HG02973 (cell line): Measurements from ENCODE around the gene WDR82.
A peak's percentile ranks its signal among the peaks of the same experiment; 100 is the strongest.

Experiments
- ATAC-seq: cut with Tn5 transposase; IDR thresholded peaks from one replicate; pipeline ENCODE4 v1.9.1; 2021; ENCODE audit warnings: moderate library complexity; ENCODE audit not compliant: unreplicated experiment

The WDR82 gene

DNA sequence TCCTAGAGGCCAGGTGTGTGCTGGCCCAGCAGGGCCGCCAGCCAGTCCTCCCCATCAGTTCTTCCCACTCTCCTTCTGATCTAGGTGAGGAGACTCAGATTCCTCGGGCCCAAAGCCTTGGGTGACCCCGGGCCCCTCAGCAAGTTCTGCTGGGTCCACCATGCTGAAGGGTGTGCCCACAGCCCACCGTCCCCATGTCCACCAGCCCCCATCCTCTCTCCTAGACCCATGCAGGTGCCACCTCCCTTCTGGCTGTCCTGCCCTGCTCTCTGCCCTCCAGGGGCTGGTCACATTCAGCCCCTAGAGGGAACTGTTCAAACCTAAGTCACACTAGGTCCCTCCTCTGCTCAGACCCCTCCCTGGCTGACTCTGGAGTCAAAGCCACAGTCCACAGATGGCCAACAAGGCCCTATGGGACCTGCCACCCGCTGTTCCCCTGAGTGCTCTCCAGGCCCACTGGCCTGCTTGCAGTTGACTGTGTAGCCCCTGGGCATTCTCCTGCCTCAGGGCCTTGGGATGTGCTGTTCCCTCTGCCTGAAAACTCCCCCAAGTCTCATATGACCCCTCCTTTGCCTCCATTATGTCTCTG is 52.1 kb downstream of the WDR82 start:
- peak; percentile 10 for ATAC-seq

DNA sequence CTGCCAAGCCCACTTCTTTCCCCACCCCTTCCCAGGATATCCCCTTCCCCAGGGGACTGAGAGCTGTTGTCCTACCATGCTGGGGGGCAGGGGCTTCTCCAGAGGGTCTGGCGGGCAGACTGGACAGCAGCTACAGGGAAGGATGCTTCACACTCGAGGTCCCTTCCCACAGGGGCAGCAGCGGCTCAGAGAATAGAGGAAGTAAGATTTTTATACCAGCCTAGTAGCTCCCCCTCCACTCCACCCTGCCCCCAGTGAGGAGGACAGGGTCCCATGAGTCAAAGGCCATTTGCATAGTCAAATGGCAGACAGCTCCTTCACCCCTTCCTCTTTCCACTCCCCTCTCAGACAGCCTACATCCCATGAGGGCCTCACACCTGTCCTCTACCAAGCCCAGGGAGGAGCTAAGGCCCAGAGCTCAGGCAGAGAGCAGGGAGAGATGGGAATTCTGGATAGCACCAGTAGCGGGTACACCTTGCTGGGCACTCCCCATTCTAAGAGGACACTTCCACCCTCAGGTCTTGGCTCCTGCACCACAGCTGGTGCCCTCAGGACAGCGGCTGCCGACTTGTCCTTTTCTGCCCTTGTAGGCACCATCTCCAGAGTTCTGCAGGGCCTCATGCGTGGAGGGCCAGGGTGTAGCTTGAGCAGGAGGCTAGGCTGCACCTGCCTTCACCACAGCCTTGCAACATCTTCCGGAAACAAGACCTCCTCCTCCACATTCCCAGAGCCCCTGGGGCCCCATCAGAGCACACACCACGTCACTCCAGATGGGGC is 52.8 kb downstream of the WDR82 start, which contains the start of gene TLR9:
Gene TLR9, minus strand, starts transcription at position 194 of the 777 bp plus-strand sequence. Its CDS starts 116 bp downstream, at position 78.
- peak; percentile 58 for ATAC-seq

DNA sequence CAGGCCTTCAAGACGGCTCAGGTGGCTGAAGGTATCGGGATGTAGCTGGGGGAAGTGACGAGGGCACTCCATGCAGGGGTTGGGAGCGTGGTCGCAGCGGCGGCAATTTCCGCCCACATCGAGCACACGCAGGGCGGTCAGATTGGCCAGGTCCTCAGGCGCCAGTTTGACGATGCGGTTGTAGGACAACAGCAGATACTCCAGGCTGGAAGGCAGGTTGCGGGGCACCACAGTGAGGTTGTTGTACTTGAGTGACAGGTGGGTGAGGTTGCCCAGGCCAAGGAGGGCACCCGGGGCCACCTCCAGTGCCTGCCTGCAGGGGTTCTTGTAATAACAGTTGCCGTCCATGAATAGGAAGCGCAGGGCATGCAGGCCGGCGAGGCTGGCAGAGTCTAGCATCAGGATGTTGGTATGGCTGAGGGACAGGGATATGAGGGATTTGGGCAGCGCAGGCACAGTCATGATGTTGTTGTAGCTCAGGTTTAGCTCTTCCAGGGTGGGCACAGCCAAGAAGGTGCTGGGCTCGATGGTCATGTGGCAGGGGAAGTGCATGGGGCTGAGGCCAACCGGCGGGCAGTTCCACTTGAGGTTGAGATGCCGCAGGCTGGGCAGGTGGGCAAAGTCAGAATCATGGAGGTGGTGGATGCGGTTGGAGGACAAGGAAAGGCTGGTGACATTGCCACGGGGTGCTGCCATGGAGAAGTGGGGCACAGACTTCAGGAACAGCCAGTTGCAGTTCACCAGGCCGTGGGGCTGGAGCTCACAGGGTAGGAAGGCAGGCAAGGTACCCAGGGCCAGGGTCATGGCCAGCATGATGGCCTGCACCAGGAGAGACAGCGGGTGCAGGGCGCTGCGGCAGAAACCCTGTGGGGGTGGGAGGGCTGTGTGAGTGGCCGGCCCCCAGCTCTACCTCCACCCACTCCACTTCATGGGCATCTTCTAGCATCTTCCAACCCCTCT is 54.7 kb downstream of the WDR82 start:
- ATAC-seq = no peak

DNA sequence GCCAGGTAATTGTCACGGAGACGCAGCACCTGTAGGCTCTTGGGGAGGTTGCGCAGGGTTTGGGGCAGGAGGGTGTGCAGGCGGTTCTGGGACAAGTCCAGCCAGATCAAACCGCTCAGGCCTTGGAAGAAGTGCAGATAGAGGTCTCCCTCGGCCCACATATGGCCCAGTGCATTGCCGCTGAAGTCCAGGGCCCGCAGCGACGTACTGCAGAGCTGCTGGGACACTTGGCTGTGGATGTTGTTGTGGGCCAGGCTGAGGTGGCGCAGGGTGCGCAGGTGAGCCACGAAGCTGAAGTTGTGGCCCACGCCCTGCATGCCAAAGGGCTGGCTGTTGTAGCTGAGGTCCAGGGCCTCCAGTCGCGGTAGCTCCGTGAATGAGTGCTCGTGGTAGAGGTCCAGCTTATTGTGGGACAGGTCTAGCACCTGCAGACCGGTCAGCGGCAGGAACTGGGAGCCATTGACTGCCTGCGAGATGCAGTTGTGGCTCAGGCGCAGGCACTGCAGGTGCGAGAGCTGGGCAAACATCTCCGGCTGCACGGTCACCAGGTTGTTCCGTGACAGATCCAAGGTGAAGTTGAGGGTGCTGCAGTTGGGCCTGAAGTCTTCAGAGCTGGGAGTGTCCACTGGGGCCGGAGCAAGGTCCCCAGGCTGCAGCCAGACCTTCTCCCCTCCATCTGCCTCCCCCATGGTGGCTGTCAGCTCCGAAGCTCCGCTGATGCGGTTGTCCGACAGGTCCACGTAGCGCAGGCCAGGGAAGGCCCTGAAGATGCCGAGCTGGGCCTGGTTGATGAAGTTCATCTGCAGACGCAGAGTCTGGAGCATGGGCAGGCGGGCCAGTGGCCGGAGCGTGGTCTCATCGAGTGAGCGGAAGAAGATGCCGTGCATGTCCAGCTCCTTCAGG is 55.9 kb downstream of the WDR82 start:
- no peak for ATAC-seq

DNA sequence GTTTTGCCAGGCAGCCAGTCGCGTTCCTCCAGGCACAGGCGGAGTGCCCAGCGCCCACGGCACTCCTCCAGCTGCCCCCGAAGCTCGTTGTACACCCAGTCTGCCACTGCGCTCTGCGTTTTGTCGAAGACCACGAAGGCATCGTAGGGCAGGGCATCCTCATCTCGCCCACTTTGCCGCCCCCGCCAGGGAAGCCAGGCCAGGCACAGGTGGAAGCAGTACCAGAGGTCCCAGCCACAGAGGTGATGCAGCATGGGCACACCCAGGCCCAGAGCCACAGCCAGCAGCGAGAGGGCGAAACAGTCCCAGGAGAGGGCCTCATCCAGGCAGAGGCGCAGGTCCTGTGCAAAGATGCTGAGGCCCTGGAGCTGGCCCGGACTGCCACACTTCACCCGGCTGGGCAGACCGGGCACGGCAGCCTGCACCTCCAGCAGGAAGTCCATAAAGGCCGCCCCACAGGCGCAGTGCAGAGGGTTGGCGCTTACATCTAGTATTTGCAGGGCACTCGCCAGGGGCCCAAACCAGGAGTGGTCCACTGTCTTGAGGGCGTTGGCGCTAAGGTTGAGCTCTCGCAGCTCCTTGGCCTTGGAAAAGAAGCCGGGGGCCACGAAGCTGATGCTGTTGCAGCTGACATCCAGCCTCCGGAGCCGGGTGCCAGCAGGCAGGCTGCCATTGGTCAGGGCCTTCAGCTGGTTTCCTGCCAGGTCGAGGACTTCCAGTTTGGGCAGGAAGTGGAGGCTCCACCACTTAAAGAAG is 56.7 kb downstream of the WDR82 start:
- ATAC-seq = no peak

DNA sequence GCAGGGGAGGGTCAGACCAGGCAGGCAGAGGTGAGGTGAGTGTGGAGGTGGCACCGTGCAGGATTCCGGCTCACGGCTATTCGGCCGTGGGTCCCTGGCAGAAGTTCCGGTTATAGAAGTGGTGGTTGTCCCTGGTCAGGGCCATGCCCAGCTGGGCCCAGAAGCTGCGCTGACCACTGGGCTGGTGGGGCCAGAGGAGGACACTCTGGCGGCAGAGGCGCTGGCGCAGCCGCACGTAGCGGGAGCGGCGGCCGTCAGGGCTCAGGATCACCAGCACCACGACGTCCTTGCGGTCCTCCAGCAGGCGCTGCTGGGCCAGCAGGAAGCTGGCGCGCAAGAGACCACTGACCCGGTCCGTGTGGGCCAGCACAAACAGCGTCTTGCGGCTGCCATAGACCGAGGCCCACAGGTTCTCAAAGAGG is 57.3 kb downstream of the WDR82 start:
- no peak for ATAC-seq

DNA sequence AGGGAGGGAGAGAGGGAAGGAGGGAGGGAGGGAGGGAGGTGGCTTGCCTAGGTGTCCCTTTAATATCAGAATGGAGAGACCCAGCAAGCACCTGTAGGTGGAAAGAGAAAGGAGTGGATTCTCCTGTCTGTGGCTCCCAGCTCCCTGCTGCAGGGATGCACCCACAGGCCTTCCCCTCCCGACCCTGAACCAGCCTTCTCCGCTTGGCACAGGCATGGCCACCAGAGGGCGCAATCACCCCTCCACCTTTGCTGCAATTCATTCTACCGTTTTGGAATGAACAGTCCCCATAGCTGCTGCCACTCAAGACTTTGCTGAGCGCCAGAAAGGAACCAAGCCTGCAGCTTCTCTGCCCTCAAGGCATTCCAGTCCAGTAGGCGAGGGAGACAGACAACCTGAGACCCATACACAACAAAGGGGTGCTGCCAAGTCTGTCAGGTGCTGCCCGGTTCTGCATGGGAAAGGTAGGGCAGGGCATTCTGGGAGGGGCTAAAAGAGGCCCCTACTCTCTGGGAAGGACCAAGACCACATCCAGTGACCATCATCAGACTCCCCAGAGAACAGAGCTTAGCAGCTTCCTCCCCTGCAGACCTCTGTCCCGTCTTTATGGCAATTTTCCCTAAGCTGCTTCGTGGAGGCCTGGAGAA is 57.9 kb downstream of the WDR82 start:
- ATAC-seq = peak; percentile 45

DNA sequence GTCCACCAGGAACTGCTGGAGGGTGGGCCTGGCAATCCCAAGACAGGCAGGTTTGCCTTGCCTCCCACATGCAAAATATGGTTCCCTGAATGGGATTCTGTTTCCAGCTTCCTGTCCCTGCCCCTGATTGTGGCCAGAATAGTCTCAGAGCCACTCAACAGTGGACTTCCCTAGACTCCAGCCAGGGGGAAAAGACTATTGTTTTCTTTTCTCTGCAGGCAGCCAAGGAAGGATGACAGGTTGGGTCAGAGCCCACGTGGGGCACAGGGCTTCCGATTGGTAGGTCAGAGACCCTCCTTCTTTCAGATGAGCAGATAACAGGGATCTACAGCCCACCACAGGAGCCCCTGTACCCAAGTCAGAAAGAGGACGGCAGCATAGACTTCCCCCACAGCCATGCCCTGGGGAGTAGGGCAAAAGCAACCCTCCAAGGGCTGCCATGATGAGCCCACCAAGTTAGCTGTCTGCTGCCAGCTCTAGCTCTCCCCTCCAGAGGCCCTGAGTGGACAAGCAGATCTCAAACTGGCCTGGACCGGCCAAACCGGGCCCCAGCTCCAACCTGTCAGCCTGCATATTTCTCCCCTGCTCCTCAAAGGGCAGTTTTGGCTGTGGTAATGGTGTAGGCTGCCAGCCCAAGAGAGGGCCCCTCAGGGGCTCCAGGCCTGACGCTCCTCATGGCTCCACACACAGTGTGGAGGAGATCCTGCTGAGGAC is 59.4 kb downstream of the WDR82 start:
- ATAC-seq = no peak

DNA sequence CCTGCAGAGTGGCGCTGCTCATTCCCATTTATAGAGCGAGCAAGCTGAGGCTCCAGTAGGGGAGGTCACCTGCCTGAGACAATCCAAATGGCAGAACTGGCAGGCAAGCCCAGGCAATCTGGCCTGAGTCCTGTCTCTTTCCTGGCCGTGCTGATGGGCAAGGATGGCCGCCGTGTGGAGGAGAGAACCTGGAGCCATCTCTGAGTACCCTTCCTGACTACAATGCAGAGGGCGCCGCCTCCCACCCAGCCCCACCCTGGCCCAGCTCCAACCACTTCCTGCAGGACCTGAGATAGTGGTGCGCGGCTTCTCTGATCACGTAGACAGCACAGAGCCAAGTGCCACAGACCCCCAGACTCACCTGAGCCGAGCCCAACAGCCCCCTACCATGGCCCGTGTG is 60.0 kb downstream of the WDR82 start:
- ATAC-seq = no peak

DNA sequence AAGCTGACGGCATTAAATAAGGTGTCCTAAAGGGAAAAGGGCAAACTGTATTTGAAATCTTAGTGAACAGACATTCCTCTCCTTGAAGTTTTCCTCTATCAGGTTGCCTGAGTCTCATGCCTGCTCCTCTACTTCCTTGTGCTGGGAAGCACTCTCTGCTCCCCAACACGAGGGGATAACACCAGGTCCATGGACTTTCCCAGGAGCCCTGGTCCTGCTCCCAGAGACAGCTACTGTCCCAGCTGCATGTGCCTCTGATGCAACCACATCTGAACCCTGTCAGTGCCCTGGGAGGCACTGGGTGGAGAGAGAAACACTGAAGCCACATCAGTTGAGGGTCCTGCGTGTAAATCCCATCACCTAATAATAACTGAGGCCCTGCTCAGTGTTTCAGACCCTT is 60.4 kb downstream of the WDR82 start:
- ATAC-seq = no peak

DNA sequence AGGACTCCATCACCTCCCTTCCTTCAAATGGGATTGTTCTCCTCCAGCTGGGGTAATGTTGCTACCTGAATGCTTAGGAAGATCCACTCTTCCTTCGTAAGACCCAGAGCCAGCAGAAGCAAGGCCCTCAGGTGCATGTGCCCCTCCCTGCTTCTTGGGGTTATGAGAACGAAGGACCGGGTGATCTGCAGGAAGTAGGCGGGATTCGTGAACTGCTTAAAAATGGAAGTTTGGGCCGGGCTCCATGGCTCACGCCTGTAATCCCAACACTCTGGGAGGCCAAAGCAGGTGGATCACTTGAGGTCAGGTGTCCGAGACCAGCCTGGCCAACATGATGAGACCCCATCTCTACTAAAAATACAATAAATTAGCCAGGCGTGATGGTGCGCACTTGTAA is 61.0 kb downstream of the WDR82 start:
- ATAC-seq = no peak

DNA sequence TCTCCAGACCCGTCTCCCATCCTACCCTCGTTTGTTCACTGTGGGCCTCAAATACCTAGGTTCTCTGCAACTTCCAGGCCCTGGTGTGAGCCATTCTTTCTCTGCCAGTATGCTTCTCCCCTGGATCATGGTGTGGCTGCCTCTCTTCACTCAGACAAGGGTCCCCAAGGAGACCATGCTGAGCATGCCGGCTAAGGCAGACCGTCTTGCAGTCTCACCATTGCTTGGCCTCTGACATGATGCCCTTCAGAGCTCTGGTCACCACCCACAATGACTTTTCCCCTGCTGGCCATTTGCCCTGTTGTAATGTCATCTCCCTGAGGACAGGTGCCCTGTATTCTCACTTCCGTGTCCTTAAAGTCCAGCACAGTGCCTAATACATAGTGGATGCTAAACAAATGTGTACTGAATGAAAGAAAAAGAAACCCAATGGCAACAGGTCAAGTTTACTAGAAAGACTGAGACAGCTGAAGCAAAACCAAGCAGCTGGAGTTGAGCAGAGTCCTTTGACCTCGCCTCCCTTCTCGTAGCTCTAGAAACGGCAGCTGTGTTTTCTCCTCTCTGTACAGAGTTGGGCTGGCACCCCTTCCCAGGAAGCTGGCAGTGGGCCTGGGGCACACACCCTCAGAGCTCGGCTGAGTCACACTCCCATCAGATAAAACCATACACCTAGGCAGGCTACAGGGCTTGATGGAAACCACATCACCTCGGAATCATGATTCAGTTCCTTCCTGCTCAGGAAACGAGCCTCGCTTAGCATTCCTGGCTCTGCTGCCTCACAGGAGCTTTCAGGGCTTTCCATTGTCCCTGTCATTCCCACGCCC is 61.7 kb downstream of the WDR82 start:
- no peak for ATAC-seq

DNA sequence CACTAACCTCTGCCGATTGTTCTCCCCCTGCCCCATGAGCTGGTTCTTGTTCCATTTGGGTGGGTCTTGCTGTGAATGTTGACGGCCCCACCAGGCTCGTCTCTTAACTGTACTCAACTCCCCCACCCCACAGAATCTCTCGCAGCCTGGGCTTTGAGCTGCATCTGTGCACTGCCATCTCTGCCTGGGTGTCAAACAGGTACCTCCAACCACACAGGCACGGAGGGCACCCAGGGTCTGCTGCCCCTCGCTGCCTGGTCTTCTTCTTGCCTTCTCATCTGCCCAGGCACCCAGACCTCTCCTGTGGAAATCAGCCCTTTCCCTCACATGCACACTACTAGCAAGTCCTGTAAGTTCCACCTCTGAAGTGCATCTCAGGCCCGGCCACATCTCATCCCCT is 63.1 kb downstream of the WDR82 start:
- no peak for ATAC-seq

DNA sequence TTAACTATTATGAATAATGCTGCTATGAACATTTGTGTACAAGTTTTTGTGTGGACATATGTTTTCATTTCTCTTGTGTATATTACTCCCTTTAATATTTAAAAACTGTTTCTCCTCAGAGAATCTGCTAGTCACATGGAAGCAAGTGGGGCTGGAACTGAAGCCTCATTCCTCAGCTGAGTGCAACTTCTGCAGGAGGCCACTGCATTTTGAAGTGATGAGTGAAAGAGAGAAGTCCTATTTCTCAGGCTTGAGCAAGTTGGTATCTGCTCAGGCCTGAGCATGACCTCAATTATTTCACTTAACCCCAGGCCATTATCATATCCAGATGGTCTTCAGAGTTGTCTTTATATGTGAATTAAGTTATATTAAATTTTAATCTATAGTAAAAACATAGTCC is 64.5 kb downstream of the WDR82 start:
- ATAC-seq = no peak

DNA sequence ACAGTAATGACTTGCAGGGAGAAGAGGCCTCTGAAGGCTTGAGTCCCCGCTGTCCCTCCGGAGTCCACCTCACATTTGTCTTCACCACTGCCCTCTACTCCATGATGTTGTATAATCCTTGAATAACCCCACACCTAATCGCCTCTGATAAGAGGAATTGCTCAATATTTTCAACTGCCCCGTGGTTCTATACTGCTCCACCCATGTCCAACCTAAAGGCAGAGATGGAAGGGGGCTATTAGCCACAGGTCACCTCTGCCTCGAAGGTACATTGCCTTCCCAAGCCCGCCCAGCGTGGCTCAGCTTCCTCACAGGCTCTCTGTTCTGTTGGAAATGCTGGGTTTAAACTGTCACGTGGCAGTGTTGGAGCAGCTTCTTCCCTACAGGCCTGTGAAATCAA is 65.4 kb downstream of the WDR82 start:
- no peak for ATAC-seq

DNA sequence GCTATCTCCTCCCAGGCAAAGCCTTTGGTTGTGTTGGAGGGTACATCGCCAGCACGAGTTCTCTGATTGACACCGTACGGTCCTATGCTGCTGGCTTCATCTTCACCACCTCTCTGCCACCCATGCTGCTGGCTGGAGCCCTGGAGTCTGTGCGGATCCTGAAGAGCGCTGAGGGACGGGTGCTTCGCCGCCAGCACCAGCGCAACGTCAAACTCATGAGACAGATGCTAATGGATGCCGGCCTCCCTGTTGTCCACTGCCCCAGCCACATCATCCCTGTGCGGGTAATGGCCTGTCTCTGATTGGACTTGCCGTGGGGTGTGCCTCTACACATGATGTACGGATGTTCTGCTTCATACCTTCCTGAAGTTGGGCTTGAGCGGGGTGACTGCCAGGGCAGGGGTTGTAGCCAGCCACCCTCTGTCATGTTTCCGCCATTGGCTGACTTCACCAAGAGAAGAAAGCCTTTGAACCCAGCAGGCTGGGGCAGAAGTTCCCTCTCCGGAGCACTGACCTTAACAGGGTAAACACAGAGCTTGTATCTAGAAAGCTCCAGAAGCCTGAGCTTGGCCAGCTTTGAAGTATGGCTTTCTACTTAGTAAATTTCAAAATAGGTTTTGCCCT is 67.1 kb downstream of the WDR82 start:
- no peak for ATAC-seq

DNA sequence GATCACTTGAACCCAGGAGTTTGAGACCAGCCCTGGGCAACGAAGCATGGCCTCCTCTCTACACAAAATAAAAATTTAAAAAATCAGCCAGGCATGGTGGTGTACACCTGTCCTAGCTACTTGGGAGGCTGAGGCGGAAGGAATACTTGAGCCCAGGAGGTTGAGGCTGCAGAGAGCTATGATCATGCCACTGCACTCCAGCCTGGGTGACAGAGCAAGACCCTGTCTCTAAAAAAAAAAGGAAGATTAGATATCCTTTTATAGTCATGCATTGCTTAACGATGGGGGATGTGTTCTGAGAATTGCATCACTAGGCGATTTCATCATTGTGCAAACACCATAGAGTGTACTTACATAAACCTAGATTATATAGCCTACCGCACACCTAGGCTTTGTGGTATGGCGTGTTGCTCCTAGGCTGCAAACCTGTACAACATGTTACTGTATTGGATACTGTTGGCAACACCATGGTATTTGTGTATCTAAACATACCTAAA is 67.9 kb downstream of the WDR82 start:
- ATAC-seq = no peak
